HepG2 (cell line): Measurements from ENCODE around the gene EVL. TPM values are rescaled to one million over a fixed set of nuclear protein-coding genes. Genes with fewer than 3 reads are reported as not detected.

Experiments used
- PAWR ChIP-seq: sonication (generic); formaldehyde crosslinking; IDR thresholded peaks from 2 replicates; pipeline ENCODE4 v1.4.0; 2020; ENCODE audit warnings: missing genetic modification reagents, mild to moderate bottlenecking, borderline replicate concordance
- ZNF136 ChIP-seq: sonication (generic); formaldehyde crosslinking; IDR thresholded peaks from 2 replicates; pipeline ENCODE4 v1.8.1; 2022; ENCODE audit warnings: low read depth, mild to moderate bottlenecking, moderate library complexity, missing genetic modification reagents
- ZNF615 ChIP-seq: sonication (generic); formaldehyde crosslinking; IDR thresholded peaks from 2 replicates; pipeline ENCODE4 v1.5.0; 2020; ENCODE audit warnings: mild to moderate bottlenecking, missing genetic modification reagents, borderline replicate concordance
- polyA plus RNA-seq, 8 experiments: library from polyadenylated mRNA; depleted of rRNA in 3 of 8; stranded (reverse) in 7 of 8; unstranded in 1 of 8; fragments of >200 nt; fragmentation: Illumina TruSeq in 4 of 8; extraction: Trizol in 4 of 8; gene quantifications; 2 replicates each; pipeline versions ENCODE4 v1.2.1 to v1.2.3, GENCODE V29; 2011 to 2016; ENCODE audit warnings: low read depth in 4 of 8, missing spikeins in 1 of 8, mixed read lengths in 1 of 8; ENCODE audit not compliant: insufficient read depth in 1 of 8
- total RNA-seq, 5 experiments: library from RNA; depleted of rRNA; stranded (reverse); fragments of >200 nt; fragmentation: Illumina TruSeq; extraction: Trizol; gene quantifications; 2 replicates each; pipeline ENCODE4 v1.2.3, GENCODE V29; 2016; ENCODE audit warnings: low read depth in 1 of 5
- TF ChIP-seq, protein P1 (sequence below): sonication (generic); formaldehyde crosslinking; IDR thresholded peaks from 2 replicates; pipeline ENCODE4 v1.5.1; 2020; ENCODE audit warnings: mild to moderate bottlenecking, missing genetic modification reagents
- TF ChIP-seq, protein P2 (sequence below): sonication (generic); formaldehyde crosslinking; IDR thresholded peaks from 2 replicates; pipeline ENCODE4 v1.4.0; 2020; ENCODE audit warnings: missing genetic modification reagents
- TF ChIP-seq, protein P3 (sequence below): sonication (generic); formaldehyde crosslinking; conservative IDR thresholded peaks from 2 replicates; pipeline ENCODE4 v1.4.0; 2020; ENCODE audit warnings: missing genetic modification reagents

The EVL gene
- total and polyA plus RNA-seq, 2 of the 13 experiments (the other 11 are each of a cell fraction or from before 2014, with no cell fraction given), result 15.1 to 31.2 TPM

DNA sequence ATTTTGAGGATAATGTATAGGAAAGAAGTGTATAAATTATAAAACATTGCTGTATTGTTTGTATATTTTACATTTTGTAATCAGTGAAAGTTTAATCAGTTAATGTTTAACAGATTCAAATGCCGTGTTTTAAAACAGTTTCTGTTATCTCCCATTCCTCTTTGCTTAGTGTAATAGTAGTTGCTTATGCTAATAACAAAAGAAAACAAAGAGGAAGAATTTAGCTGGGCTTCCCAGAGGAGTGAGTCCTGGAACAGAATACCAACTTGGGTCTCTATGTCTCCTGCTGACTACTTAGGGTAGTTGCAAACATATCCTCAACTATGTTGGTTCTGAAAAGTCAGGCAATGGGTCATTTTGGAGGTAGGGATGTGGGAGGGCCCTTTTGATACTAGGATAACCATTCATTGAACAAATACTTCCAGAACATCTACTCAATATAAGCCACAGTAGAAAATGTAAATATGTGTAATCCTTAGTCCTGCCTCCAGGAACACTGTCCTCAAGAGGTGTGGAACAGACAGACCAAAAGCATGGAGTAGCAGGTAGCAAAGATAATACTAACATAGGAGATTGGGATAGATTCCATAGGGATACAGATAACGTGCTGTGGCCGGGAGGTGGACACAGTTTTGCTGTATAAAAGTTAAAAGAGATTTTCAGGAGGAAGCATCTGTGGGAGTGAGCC lies 36.1 kb upstream of the EVL start (continued):
- TF ChIP-seq, protein P1, sequence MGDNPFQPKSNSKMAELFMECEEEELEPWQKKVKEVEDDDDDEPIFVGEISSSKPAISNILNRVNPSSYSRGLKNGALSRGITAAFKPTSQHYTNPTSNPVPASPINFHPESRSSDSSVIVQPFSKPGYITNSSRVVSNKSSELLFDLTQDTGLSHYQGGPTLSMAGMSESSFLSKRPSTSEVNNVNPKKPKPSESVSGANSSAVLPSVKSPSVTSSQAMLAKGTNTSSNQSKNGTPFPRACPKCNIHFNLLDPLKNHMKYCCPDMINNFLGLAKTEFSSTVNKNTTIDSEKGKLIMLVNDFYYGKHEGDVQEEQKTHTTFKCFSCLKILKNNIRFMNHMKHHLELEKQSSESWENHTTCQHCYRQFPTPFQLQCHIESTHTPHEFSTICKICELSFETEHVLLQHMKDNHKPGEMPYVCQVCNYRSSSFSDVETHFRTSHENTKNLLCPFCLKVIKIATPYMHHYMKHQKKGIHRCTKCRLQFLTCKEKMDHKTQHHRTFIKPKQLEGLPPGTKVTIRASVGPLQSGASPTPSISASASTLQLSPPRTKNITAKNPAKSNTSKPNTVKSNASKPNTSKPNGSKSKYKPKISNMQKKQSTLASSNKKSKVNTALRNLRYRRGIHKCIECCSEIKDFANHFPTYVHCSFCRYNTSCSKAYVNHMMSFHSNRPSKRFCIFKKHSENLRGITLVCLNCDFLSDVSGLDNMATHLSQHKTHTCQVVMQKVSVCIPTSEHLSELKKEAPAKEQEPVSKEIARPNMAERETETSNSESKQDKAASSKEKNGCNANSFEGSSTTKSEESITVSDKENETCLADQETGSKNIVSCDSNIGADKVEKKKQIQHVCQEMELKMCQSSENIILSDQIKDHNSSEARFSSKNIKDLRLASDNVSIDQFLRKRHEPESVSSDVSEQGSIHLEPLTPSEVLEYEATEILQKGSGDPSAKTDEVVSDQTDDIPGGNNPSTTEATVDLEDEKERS, result no peak
- TF ChIP-seq ZNF136 (CRISPR knock-in tag) (no peak), ZNF615 (CRISPR knock-in tag) (no peak), PAWR (CRISPR knock-in tag) (no peak)
- TF ChIP-seq, protein P2, sequence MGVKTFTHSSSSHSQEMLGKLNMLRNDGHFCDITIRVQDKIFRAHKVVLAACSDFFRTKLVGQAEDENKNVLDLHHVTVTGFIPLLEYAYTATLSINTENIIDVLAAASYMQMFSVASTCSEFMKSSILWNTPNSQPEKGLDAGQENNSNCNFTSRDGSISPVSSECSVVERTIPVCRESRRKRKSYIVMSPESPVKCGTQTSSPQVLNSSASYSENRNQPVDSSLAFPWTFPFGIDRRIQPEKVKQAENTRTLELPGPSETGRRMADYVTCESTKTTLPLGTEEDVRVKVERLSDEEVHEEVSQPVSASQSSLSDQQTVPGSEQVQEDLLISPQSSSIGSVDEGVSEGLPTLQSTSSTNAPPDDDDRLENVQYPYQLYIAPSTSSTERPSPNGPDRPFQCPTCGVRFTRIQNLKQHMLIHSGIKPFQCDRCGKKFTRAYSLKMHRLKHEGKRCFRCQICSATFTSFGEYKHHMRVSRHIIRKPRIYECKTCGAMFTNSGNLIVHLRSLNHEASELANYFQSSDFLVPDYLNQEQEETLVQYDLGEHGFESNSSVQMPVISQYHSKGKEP (CRISPR knock-in tag), result no peak
- TF ChIP-seq, protein P3, sequence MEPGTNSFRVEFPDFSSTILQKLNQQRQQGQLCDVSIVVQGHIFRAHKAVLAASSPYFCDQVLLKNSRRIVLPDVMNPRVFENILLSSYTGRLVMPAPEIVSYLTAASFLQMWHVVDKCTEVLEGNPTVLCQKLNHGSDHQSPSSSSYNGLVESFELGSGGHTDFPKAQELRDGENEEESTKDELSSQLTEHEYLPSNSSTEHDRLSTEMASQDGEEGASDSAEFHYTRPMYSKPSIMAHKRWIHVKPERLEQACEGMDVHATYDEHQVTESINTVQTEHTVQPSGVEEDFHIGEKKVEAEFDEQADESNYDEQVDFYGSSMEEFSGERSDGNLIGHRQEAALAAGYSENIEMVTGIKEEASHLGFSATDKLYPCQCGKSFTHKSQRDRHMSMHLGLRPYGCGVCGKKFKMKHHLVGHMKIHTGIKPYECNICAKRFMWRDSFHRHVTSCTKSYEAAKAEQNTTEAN, result no peak
